ENCODE data around the gene PEPD. TPM values are rescaled to one million over a fixed set of nuclear protein-coding genes. Genes with fewer than 3 reads are reported as not detected.

The PEPD gene
- total RNA-seq, 2 donors from 2014 or later, result 74.0 to 89.9 TPM

- TF ChIP-seq, protein P1, sequence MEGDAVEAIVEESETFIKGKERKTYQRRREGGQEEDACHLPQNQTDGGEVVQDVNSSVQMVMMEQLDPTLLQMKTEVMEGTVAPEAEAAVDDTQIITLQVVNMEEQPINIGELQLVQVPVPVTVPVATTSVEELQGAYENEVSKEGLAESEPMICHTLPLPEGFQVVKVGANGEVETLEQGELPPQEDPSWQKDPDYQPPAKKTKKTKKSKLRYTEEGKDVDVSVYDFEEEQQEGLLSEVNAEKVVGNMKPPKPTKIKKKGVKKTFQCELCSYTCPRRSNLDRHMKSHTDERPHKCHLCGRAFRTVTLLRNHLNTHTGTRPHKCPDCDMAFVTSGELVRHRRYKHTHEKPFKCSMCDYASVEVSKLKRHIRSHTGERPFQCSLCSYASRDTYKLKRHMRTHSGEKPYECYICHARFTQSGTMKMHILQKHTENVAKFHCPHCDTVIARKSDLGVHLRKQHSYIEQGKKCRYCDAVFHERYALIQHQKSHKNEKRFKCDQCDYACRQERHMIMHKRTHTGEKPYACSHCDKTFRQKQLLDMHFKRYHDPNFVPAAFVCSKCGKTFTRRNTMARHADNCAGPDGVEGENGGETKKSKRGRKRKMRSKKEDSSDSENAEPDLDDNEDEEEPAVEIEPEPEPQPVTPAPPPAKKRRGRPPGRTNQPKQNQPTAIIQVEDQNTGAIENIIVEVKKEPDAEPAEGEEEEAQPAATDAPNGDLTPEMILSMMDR (IDR thresholded peaks at IDR 0.05), result no peak
- TF ChIP-seq POLR2A (IDR thresholded peaks at IDR 0.05) (no peak), POLR2AphosphoS5 (IDR thresholded peaks at IDR 0.05) (no peak)
- WGBS, result 50% methylated on average over 6 of the region's 6 CpGs
- DNase-seq (ENCODE audit: low spot score), result no peak
- Histone ChIP-seq H3K27me3 (replicated peaks; ENCODE audit: insufficient read depth) (no peaks in the 10 kb centered on the region), H3K4me1 (replicated peaks) (peaks cover 17% of the 10 kb centered on the region), H3K4me3 (no peak overlapping the region), H3K27ac (no peak overlapping the region), H3K9me3 (no peaks in the 10 kb centered on the region), H3K36me3 (no peaks in the 10 kb centered on the region)
- intact Hi-C loops (cut with DNase I), result loop anchor here (5.0 kb wide), 1 partner anchor 84 kb away; the partner anchor contains the start of gene CEBPA
These were observed 135.6 kb downstream of the PEPD start for GRCh38 chr19:33385956-33386355.

GRCh38 chr19:33384983-33385382, 136.6 kb downstream of the PEPD start:
- H3K9me3 ChIP-seq, result no peaks in the 10 kb centered on the region
- no peak overlapping the region for H3K27ac ChIP-seq
- no peaks in the 10 kb centered on the region for H3K36me3 ChIP-seq
- TF ChIP-seq POLR2A (IDR thresholded peaks at IDR 0.05) (no peak), POLR2AphosphoS5 (IDR thresholded peaks at IDR 0.05) (no peak)
- TF ChIP-seq, protein P1 (IDR thresholded peaks at IDR 0.05), result no peak
- 95% methylated on average over 8 of the region's 8 CpGs for WGBS
- peaks cover 10% of the 10 kb centered on the region for H3K4me1 ChIP-seq (replicated peaks)
- DNase-seq (ENCODE audit: low spot score), result no peak
- H3K27me3 ChIP-seq (replicated peaks; ENCODE audit: insufficient read depth), result no peaks in the 10 kb centered on the region
- no peak overlapping the region for H3K4me3 ChIP-seq
- intact Hi-C loops (cut with DNase I), result loop anchor here (5.0 kb wide), 1 partner anchor 83 kb away; the partner anchor contains the start of gene CEBPA

- Histone ChIP-seq H3K4me3 (no peak overlapping the region), H3K4me1 (replicated peaks) (no peaks in the 10 kb centered on the region), H3K9me3 (no peaks in the 10 kb centered on the region), H3K27ac (no peak overlapping the region), H3K36me3 (no peaks in the 10 kb centered on the region), H3K27me3 (replicated peaks; ENCODE audit: insufficient read depth) (no peaks in the 10 kb centered on the region)
- intact Hi-C loops (cut with DNase I), result no loop called here
- TF ChIP-seq POLR2AphosphoS5 (IDR thresholded peaks at IDR 0.05) (no peak), POLR2A (IDR thresholded peaks at IDR 0.05) (no peak)
- TF ChIP-seq, protein P1 (IDR thresholded peaks at IDR 0.05), result no peak
- DNase-seq (ENCODE audit: low spot score), result no peak
- 95% methylated on average over 13 of the region's 13 CpGs for WGBS
These were observed 137.8 kb downstream of the PEPD start for GRCh38 chr19:33383720-33384292.

GRCh38 chr19:33382982-33383381, 138.6 kb downstream of the PEPD start:
- Histone ChIP-seq H3K27ac (no peak overlapping the region), H3K36me3 (no peaks in the 10 kb centered on the region), H3K4me1 (replicated peaks) (no peaks in the 10 kb centered on the region), H3K9me3 (no peaks in the 10 kb centered on the region), H3K27me3 (replicated peaks; ENCODE audit: insufficient read depth) (no peaks in the 10 kb centered on the region), H3K4me3 (no peak overlapping the region)
- 83% methylated on average over 4 of the region's 4 CpGs for whole genome bisulfite sequencing
- no peak for DNase-seq (ENCODE audit: low spot score)
- TF ChIP-seq POLR2AphosphoS5 (IDR thresholded peaks at IDR 0.05) (no peak), POLR2A (IDR thresholded peaks at IDR 0.05) (no peak)
- TF ChIP-seq, protein P1 (IDR thresholded peaks at IDR 0.05), result no peak
- intact Hi-C loops (cut with DNase I), result no loop called here

GRCh38 chr19:33382006-33382405, 139.6 kb downstream of the PEPD start:
- no peaks in the 10 kb centered on the region for H3K36me3 ChIP-seq
- TF ChIP-seq POLR2A (IDR thresholded peaks at IDR 0.05) (no peak), POLR2AphosphoS5 (IDR thresholded peaks at IDR 0.05) (no peak)
- TF ChIP-seq, protein P1 (IDR thresholded peaks at IDR 0.05), result no peak
- H3K4me3 ChIP-seq, result no peak overlapping the region
- H3K9me3 ChIP-seq, result no peaks in the 10 kb centered on the region
- 88% methylated on average over 4 of the region's 4 CpGs for WGBS
- DNase-seq (ENCODE audit: low spot score), result no peak
- no peaks in the 10 kb centered on the region for H3K27me3 ChIP-seq (replicated peaks; ENCODE audit: insufficient read depth)
- no peak overlapping the region for H3K27ac ChIP-seq
- no peaks in the 10 kb centered on the region for H3K4me1 ChIP-seq (replicated peaks)
- intact Hi-C loops (cut with DNase I), result no loop called here
